ENCODE data around the gene CSRP3.

CSRP3 gene

GRCh38 chr11:19201737-19202605, at the start of gene CSRP3:
Gene CSRP3, minus strand, starts transcription at chr11:19201983. Its CDS starts 9,535 bp downstream, at chr11:19192448.
- no peak for DNase-seq

- no peak for DNase-seq
Observed at GRCh38 chr11:19251577-19251976, 49.8 kb upstream of the CSRP3 start.

GRCh38 chr11:19246816-19247215, 45.0 kb upstream of the CSRP3 start:
- DNase-seq: no peak

- no peak for DNase-seq
Observed at GRCh38 chr11:19245351-19245750, 43.6 kb upstream of the CSRP3 start.

- no peak for DNase-seq
Observed at GRCh38 chr11:19244621-19245020, 42.8 kb upstream of the CSRP3 start.

- DNase-seq: no peak
Observed at GRCh38 chr11:19244084-19244483, 42.3 kb upstream of the CSRP3 start.

GRCh38 chr11:19243613-19244012, 41.8 kb upstream of the CSRP3 start:
- DNase-seq: no peak

- no peak for DNase-seq
Observed at GRCh38 chr11:19243143-19243542, 41.4 kb upstream of the CSRP3 start.

- no peak for DNase-seq
Observed at GRCh38 chr11:19242179-19242932, 40.6 kb upstream of the CSRP3 start.

GRCh38 chr11:19241260-19242178, 39.7 kb upstream of the CSRP3 start:
- DNase-seq: peak; percentile 6

- peak; percentile 89 for DNase-seq
Observed at GRCh38 chr11:19240420-19241259, 38.9 kb upstream of the CSRP3 start, which contains the start of gene E2F8. Gene E2F8, minus strand, starts transcription at chr11:19240945. Its CDS starts 824 bp downstream, at chr11:19240121.

- no peak for DNase-seq
Observed at GRCh38 chr11:19239039-19239438, 37.3 kb upstream of the CSRP3 start.

GRCh38 chr11:19237813-19238212, 36.0 kb upstream of the CSRP3 start:
- DNase-seq: no peak

GRCh38 chr11:19237381-19237780, 35.6 kb upstream of the CSRP3 start:
- no peak for DNase-seq

- DNase-seq: no peak
Observed at GRCh38 chr11:19234231-19234817, 32.5 kb upstream of the CSRP3 start.

- no peak for DNase-seq
Observed at GRCh38 chr11:19232910-19233503, 31.2 kb upstream of the CSRP3 start.

GRCh38 chr11:19229671-19230070, 27.9 kb upstream of the CSRP3 start:
- DNase-seq: no peak

GRCh38 chr11:19228968-19229367, 27.2 kb upstream of the CSRP3 start:
- DNase-seq: no peak

- no peak for DNase-seq
Observed at GRCh38 chr11:19226378-19227195, 24.8 kb upstream of the CSRP3 start.

GRCh38 chr11:19225581-19225980, 23.8 kb upstream of the CSRP3 start:
- no peak for DNase-seq
